KBM-7 (cell line): ENCODE data around the gene TRIM71.
A peak's percentile ranks its signal among the peaks of the same experiment; 100 is the strongest.

Source experiments
- DNase-seq: peaks from one replicate; pipeline ENCODE4 v3.0.0-alpha.2; 2015
- in situ Hi-C: fragments of 300-500 bp; cut with MboI; formaldehyde crosslinking; loops from 2 replicates; pipeline ENCODE4 v1.14.3; 2020; ENCODE audit warnings: low sequenced_read_pairs, low pct_unique_long_range_greater_than_20kb, mixed read lengths

The TRIM71 gene

DNA sequence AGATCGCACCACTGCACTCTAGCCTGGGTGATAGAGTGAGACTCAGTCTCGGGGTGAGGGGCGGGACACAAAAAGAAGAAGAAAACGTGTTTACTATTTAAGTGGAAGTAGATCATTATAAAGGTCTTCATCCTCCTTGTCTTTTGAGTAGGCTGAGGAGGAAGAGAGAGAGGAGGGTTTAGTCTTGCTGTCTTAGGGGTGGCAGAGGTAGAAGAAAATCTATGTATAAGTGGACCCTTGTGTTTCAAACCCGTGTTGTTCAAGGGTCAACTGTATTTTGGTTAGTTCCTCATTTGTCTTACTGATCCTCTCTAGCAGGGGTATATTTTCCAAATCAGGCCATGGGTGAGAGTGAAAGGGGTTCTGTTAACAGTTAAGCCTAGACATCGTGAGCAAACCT is 40.1 kb downstream of the TRIM71 start:
- peak; percentile 43 for DNase-seq

DNA sequence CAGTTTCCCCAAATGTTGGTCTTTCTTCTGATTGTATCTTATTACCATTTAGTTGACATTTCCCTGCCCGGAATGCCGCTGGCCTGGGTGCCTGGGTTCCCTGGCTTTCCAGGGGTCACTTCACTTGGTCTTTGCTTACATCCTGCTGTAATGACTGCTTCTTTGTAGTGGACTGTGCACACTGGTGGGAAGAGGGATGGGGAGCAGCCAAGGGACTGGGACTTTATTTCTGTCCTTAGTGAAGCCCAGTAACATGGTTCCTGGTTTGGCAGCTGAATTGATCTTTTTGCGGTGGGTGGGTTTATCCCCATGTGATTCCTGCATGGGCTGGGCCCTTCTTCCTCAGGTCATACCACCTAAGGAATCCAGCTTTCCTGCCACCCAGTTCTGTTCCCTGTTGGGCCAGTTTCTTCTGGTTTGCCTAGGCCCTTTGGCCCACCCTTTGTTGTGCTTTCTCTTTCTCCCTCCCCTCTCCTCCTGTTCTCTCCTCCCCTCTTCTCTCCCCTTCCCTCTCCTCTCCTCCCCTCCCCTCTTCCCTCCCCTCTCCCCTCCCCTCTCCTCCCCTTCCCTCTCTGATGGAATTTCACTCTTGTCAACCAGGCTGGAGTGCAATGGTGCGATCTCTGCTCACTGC is 41.9 kb downstream of the TRIM71 start:
- no peak for DNase-seq
- in situ Hi-C loops: no loop called here

More for the DNA sequence above, 40.1 kb downstream of the TRIM71 start:
- in situ Hi-C loops: no loop called here

DNA sequence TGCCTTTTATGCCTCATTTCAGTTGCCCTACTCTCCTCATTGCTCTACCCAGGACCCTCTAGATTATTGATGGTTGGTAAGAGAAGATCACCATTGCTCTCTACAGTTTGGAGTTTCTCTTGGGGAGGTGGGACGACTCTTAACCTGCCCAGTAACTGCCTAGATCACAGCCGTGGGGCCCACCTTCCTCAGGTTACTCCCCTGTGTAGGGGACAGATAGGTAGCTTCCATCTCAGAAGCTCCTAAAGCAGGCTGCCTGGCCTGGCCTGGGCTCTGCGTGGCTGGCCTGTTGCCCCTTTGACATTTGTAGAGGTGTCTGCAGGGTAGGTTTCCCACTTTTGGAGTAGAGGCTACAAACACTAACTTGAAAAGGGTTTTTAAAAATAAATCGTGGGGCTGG is 42.7 kb downstream of the TRIM71 start:
- in situ Hi-C loops: no loop called here
- DNase-seq: no peak

DNA sequence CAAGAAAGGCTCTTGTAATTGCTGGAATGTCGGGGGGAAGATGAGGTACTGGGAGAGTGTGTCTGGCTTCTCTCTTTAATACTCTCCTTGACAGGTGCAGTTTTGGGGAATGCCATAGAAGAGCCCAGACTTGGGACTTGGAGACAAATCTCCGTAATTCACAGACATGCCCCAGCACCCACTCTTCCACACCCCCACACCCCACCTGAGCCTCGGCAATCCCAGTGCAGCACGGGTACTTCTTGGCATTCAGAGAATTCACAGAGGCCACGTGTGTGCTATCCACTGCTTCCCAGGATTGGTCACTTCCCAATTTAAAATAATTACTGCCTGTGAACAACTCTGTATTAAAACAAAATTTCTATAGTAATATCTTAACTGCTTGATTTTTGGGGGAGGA is 43.9 kb downstream of the TRIM71 start:
- no peak for DNase-seq
- in situ Hi-C loops: no loop called here

DNA sequence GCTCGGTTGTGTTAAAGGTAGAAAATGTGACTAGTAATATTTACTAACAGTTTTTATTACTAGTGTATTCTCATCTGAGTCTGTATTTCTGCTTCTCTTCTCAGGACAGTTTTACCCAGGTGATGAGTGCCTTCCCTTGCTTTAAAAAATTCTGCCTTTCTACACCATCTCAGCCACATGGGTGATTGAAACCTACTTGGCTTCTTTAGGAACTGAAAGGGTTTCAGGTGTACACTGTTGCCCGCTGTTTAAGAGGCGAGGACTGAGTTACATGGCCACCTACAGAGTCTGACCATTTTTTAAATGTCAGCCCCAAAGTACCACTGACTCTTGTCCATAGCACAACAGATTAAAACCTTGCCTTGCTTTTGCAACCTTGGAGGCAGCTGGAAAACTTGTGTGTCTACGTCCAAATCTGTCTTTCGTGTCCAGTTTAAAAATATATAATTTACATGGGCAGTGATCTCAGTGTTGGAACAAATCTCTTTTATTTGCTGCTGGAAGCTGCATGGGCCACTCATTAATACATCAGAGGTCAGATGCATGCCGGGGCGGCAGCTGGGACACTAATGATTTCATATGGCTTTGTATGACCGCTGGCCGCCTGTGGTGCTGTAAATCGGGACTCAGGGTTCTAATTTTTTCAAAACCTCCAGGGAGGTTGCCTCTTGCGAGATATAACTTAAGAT is 44.6 kb downstream of the TRIM71 start:
- in situ Hi-C loops: no loop called here
- no peak for DNase-seq

DNA sequence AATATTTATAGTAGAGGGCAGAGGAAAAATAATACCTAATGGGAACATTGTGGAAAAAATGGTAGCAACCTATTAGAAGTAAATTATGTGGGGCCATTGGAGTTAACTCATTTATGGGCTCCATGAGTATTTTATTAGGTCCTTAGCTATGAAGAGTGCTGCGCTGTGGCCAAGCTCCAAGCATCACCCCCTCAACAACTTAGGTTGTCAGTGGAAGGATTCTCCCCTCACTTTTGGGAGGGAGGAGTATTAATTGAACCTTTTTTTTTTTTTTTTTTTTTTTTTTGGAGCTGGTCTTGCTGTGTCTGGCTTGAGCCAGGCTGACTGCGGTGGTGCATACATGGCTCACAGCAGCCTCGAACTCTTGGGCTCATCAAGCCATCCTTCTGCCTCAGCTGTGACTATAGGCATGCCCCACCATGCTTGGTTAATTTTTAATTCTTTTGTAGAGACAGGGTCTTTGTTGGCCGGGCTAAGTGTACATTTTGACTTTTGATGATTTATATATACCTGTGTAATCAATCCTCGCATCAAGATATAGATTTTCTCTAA is 45.2 kb downstream of the TRIM71 start:
- no peak for DNase-seq
- in situ Hi-C loops: no loop called here

DNA sequence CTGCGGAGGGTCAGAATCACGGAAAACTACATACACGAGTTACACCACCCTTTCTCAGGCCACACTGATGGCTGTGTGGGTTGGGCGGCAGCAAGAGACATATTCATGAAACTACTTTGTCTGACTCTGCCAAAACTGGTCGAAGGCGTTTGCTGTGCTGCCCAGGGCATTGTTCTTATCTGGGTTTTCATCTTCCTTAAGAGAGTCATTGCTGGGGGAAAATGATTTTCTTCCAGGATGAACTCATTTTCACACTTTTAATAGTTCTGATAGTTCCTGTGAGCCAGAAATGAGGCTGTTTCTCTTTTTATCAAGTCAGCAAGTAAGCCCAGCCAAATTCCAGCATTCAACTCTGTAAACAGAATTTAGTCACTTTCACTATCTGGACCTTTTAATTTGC is 47.6 kb downstream of the TRIM71 start:
- no peak for DNase-seq
- in situ Hi-C loops: no loop called here

DNA sequence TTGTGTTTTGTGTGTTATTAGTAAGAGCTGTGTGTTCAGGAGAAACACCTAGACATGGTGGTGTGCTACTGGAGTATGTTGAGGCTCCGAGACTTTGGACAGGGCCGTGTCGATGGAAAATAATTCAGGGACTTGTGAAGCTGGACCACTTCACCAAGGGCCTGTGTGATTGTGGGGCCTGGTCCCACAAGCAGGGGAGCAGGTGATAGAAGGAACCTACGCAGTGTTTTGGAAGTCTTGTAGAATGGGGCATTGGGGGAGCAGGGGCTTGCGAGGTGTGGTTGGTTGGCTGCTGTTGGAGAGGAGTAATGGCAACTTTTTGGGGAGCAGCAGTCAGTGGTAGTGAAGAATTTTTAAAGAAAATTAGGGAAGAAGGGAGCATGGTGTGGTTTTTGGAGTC is 48.7 kb downstream of the TRIM71 start:
- DNase-seq: no peak
- in situ Hi-C loops: no loop called here

DNA sequence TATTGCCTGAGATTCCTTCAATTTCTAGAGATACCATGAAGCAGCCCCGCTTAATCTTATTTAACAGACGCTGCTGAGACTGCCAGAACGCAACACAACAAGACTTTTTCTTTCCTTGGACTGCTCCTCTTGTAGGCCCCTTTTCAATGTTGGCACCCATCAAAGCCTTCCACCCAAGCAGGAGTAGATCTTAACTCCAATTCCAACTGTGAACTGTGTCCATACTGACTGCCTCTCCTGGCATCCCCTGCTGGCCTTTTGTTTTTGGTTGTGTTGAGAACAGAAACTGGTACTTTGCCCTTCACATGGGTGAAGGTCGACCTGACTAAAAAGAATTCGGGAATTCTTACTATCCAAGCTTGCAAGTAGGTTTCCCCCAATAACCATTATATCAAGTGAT is 50.2 kb downstream of the TRIM71 start:
- no peak for DNase-seq
- in situ Hi-C loops: no loop called here

DNA sequence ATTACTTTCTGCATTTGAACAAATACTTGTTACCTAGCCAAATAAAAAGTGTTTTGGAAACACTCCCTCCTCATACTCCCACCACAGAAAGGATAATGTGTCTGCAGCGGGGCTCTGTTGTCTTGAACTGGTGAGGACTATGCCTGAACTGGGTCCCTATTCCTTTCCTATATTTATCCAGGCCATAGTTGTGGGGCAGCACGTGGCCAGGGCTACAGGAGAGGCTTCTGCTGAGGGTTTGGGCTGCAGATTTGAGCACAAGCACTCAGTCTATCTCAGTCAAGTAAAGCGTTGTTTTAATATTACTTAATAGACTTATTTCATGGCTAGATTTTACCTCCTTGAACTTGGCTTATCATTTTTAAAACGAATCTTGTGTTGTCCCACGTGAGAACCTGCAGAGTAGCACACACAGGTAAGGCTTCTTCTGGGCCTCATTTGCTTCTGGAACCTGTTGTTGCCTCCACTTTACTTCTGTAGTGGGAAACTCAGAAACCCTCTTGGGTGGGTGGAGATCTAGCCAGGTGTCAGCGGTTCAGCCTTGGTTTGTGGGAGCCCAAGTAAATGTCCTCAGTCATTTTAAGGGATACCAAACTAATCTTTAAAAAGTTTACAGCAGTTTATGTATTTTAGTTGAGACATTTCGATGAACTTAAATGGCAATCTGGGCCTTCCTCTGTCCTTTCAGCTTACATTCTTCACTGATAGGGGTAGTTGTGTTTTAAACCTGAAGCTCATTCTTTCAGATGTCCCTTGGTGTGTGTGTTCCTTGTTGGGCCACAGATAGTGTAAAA is 51.1 kb downstream of the TRIM71 start:
- in situ Hi-C loops: no loop called here
- no peak for DNase-seq

DNA sequence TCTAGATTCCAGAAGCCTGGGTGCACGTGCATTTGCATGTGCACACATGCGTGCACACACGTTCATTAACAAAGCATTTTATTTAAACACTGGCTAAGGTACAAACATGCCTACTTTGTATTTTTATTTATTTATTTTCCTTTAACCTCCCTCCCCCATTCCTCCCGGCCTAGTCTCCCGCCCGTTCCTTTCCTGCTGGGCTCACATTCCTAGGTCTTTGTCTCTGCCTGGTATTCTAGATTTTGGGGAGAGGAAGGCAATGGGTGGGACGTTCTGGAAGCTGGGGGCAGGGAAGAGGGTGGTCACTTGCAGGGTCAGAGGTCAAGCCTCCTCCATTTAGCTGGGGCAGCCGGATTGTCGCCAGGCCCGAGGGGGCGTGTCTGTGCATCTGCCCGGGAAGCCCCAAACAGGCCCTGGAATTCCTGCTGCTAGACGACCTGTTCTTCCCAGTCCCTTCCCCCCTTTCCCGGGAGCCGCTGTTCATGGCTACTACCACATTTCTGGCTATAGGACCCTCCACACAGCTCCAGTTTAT is 51.8 kb downstream of the TRIM71 start:
- DNase-seq: no peak
- in situ Hi-C loops: no loop called here

DNA sequence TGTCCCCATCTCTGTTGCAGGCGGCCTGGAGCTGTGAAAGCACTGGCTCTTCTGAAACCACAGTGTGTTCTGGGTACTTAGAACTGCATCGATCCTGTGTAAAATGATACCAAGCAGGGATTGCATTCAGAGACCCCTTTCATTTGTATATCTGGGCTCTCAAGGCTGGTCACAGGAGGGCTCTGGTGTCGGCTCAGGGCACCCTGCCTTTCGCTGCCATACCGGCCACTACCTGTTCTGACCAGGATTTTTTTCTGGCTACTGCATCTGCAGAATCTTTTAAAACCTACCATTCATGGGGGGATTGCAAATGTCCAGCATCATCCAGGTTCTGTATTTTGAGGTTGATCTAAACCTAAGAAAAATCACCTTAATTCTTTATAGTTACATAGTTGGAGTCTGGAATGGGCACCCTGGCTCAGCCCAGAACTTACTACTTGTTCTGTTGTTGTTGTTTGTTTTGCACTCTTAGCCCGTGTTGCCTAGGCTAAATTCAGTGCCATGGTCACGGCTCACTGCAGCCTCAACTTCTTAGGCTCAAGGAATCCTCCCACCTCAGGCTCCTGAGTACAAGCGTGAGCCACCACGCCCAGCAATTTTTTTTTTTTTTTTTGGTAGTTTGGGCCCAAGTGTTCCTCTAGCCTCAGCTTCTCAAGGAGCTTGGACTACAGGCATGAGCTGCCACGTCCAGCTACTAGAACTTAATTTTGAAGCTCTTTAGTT is 52.7 kb downstream of the TRIM71 start:
- no peak for DNase-seq
- in situ Hi-C loops: no loop called here

DNA sequence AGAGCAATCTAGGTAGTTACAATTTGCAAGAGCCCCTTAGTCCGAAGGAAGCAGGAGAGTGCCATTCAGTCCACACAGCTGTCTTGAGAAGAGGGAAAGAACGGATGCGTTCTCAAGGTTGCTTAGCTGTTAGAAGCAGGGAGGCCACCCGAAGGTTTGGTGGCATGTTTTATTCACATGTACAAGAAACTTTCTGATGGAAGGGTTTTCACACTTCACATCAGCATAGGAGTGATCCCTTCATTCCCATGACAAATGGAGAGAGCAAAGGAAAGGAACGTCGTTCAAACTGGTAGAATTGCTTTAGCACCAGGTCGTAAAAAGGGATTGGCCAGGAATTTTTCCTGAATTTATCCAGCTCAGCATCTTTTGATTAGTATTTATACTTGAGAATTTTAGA is 53.5 kb downstream of the TRIM71 start:
- DNase-seq: no peak
- in situ Hi-C loops: no loop called here

DNA sequence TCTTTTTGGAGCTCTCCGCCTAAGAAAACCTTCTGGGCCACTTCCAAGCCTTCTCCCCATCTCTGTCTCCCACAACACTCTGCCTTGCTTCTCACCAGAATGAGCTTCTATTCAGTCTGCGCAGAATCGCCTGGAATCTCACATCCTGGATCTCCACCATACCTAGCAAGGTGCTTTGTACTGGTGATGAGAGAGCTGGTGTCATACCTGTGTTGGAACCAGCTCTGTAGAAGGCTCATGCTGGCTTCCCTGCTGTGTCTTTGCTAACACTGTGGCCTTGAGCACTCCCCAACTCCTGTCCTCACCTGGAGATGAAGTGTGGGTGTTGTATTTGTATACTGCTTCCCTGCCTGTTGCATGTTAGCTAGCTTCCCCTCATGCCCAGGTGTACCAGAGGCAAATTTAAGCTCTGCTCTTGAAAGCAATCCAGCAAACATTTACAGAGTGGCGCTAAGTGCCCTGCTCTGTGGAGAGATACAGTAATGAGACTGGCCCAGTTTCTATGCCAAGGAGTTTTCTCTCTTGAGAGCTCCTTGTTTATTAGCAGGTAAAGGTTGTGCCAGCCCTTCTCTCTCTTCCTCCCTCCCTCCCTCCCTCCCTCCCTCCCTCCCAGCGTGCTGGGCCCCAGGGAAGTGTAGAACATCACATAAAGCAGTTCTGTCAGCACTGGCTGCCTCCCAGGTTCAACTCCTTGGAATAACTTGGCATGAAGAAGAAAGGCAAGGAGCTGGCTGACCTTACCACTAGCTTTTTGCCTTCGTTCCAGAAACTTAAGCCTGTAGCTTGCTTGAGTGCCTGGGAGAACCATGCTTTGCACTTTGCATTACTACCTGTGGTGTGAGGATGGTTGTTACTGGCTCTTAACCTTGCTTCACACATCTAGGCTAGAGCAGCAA is 54.9 kb downstream of the TRIM71 start:
- no peak for DNase-seq
- in situ Hi-C loops: no loop called here

DNA sequence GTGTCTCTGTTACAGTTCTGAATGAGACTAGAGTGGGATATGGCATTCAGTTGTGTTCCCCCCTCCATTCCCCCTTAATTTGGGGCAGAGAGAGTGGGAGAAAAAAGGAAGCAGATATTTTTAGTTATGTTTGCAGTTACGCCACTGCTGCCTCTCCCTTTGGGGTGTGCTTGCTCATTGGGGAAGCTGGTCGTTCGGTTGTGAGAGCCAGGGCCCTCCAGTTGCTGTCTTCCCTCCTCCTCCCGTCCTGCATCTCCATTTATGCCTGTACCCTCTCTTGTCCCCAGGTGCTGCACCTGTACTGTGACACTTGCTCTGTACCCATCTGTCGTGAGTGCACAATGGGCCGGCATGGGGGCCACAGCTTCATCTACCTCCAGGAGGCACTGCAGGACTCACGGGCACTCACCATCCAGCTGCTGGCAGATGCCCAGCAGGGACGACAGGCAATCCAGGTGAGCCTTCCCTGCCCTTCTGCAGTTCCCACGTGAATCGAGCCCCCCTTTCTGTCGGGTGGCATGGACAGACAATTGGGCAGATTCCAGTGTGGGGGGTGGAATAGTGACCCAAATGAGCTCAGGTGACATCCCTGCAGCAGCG is 55.8 kb downstream of the TRIM71 start:
- in situ Hi-C loops: no loop called here
- peak; percentile 26 for DNase-seq

DNA sequence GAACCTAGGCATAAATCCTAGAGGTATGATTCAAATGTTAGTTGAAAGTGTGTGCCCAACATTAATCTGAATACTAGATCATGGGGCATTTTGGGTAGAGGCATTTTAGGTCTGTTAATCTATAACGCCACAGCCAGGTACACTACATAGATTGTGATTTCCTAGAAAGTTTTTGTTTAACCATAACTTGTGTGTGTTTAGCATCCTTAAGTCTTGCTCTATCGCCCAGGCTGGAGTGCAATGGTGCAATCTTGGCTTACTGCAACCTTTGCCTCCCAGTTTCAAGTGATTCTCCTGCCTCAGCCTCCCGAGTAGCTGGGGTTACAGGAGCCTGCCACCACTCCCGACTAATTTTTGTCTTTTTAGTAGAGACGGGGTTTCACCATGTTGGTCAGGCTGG is 59.1 kb downstream of the TRIM71 start:
- no peak for DNase-seq
- in situ Hi-C loops: no loop called here

DNA sequence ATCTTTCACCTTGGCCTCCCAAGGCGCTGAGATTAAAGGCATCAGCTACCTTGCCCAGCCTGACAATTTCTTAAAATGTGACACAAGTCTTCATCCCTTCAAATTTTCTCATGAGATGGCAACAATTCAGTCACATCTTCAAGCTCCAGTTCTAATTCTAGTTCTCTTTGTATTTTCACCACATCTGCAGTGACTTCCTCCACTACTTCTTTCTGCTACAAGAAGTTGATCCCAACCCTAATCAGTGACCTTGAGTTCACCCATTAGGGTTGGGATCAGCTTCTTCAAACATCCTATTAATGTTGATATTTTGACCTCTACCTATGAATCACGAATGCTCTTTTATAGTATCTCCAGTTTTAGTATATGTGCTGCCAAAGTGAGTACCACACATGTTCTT is 59.8 kb downstream of the TRIM71 start:
- in situ Hi-C loops: no loop called here
- no peak for DNase-seq

DNA sequence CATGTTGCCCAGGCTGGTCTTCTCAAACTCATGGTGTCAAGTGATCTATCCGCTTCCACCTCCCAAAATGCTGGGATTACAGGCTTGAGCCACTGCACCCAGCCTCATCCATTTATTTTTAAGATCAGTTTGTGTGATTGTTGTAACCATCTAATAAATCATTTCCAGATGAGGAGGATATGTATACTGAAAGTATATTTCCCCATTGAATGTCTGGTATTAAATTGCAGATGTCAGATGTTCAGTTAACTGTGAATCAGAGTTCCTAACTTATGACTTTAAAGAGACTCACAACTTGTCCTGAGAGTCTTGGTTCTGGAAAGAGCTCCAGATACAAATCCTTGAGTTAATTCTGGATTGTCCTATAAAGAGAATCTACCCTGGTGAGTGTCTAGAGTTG is 62.4 kb downstream of the TRIM71 start:
- no peak for DNase-seq
- in situ Hi-C loops: no loop called here
